Stomach (tissue), 9 donors: ENCODE results near the gene WWOX. TPM values are rescaled to one million over a fixed set of nuclear protein-coding genes. Genes with fewer than 3 reads are reported as not detected.

Experiments
- DNase-seq, 2 donors: peaks; one replicate each; pipeline versions ENCODE4 v3.0.0 to v3.0.0-alpha.2; 2013 to 2019
- H3K27ac ChIP-seq, 5 donors: fragments of 200-600 bp in 4 of 5; sonication (generic) in 4 of 5; one replicate each; pipeline ENCODE4 v1.5.1; 2013 to 2019; ENCODE audit warnings: mild to moderate bottlenecking in 1 of 5, moderate library complexity in 1 of 5
- H3K27me3 ChIP-seq, 3 donors: fragments of 200-600 bp; sonication (generic); one replicate each; pipeline ENCODE4 v1.5.1; 2017 to 2019; ENCODE audit warnings: mixed run types in 1 of 3
- H3K36me3 ChIP-seq, 4 donors: fragments of 200-600 bp; sonication (generic); 1 replicate in 3 of 4; 2 replicates in 1 of 4; pipeline ENCODE4 v1.5.1; 2016 to 2019
- H3K4me1 ChIP-seq, 4 donors: fragments of 200-600 bp; sonication (generic); one replicate each; pipeline ENCODE4 v1.5.1; 2016 to 2019
- H3K4me3 ChIP-seq, 4 donors: fragments of 200-600 bp; sonication (generic) in 3 of 4; one replicate each; pipeline ENCODE4 v1.5.1; 2016 to 2019; ENCODE audit warnings: mild to moderate bottlenecking in 1 of 4
- H3K9me3 ChIP-seq, 4 donors: fragments of 200-600 bp; sonication (generic); one replicate each; pipeline ENCODE4 v1.5.1; 2016 to 2019
- CTCF ChIP-seq, 7 experiments: fragments of 450-650 bp in 4 of 7; fragments of 200-600 bp in 3 of 7; sonication (generic) in 3 of 7; IDR thresholded peaks; one replicate each; pipeline ENCODE4 v1.5.1; 2016 to 2019; ENCODE audit warnings: antibody characterized with exemption in 7 of 7, control low read depth in 2 of 7, mild to moderate bottlenecking in 1 of 7
- EP300 ChIP-seq: sonication (generic); formaldehyde crosslinking; IDR thresholded peaks from one replicate; pipeline ENCODE4 v1.6.1; 2017; ENCODE audit warnings: antibody characterized with exemption
- POLR2A ChIP-seq, 4 donors: fragments of 450-650 bp; IDR thresholded peaks; one replicate each; pipeline ENCODE4 v1.6.1; 2016; ENCODE audit warnings: antibody characterized with exemption in 4 of 4, control low read depth in 2 of 4, mild to moderate bottlenecking in 1 of 4, moderate library complexity in 1 of 4
- POLR2AphosphoS5 ChIP-seq, 3 donors: sonication (generic); formaldehyde crosslinking; IDR thresholded peaks; one replicate each; pipeline ENCODE4 v1.6.1; 2016; ENCODE audit warnings: antibody characterized with exemption in 3 of 3
- WGBS, 5 donors: extraction: QIAGEN DNeasy Blood & Tissue Kit in 3 of 5; methylation state at CpG; one replicate each; pipeline versions ENCODE4 v1.1.5 to v1.1.7; 2013 to 2018; 5-methylcytosine and 5-hydroxymethylcytosine counted together
- intact Hi-C: fragments of 100-400 bp; cut with DNase I; formaldehyde crosslinking; loops from one replicate; pipeline ENCODE4 v1.15.1; 2023; ENCODE audit warnings: low total_unique reads
- polyA plus RNA-seq, 3 donors: library from polyadenylated mRNA; stranded (reverse); fragments of 200-250 nt; gene quantifications; one replicate each; pipeline ENCODE4 v1.2.3, GENCODE V29; 2013
- total RNA-seq, 5 donors: library from RNA; depleted of rRNA; stranded (reverse); fragments of >200 nt; gene quantifications; one replicate each; pipeline versions ENCODE4 v1.1.0 to v1.2.3, GENCODE V29; 2014 to 2016
- donor health status: healthy with polysubstance abuse.
- donor health status: Bipolar disorder and iron deficiency.
- donor health status: healthy.

WWOX gene
- total and polyA plus RNA-seq, 8 donors: 7.7 to 129 (median 48.7) TPM

DNA sequence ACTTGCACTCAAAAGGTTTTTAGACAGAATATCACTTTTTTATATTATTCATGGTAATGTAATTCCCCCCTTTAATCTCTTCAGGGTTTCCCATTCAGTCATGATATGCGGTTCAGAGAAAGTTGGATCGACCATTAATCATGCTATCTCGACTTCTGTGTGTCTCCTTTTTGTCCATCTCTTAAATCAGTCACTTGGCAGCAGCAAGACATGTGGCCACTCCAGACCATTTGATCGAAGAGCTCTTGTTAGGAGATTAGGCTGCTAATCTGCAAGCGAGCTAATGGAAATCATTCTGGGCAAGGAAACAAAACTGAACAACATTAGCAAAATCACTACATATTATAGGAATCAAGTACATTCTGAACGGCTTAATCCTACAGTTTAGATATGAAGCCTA, 449.9 kb downstream of the WWOX start:
- 75 to 84% (median 79%) methylated on average over 6 of the region's 6 CpGs for WGBS, 5 donors
- H3K4me1 ChIP-seq: no peaks in the 10 kb centered on the region
- H3K36me3 ChIP-seq: no peaks in the 10 kb centered on the region
- no peak overlapping the region for H3K27ac ChIP-seq
- H3K9me3 ChIP-seq: no peaks in the 10 kb centered on the region
- no peak overlapping the region for H3K4me3 ChIP-seq
- intact Hi-C loops: no loop called here
- DNase-seq: no peak
- TF ChIP-seq CTCF (IDR thresholded peaks at IDR 0.05): no peak
- no peak for TF ChIP-seq EP300
- no peak for TF ChIP-seq POLR2AphosphoS5 (IDR thresholded peaks at IDR 0.05)
- TF ChIP-seq POLR2A (IDR thresholded peaks at IDR 0.05): no peak
- no peaks in the 10 kb centered on the region for H3K27me3 ChIP-seq

- DNase-seq: peak in 1 of 2 donors; percentile 47
- intact Hi-C loops: no loop called here
- Histone ChIP-seq H3K4me1 (no peaks in the 10 kb centered on the region), H3K27me3 (no peaks in the 10 kb centered on the region), H3K4me3 (no peak overlapping the region), H3K36me3 (no peaks in the 10 kb centered on the region), H3K9me3 (no peaks in the 10 kb centered on the region), H3K27ac (no peak overlapping the region)
- WGBS, 5 donors: 35 to 47% (median 40%) methylated on average over 11 to 12 of the region's 12 CpGs
- no peak for TF ChIP-seq EP300
- no peak for TF ChIP-seq POLR2A (IDR thresholded peaks at IDR 0.05)
- TF ChIP-seq POLR2AphosphoS5 (IDR thresholded peaks at IDR 0.05): no peak
- no peak for TF ChIP-seq CTCF (IDR thresholded peaks at IDR 0.05)
These were observed 452.1 kb downstream of the WWOX start for GRCh38 chr16:78551487-78552085.

GRCh38 chr16:78552106-78552675, 452.7 kb downstream of the WWOX start:
- intact Hi-C loops: no loop called here
- no peaks in the 10 kb centered on the region for H3K27me3 ChIP-seq
- H3K9me3 ChIP-seq: no peaks in the 10 kb centered on the region
- TF ChIP-seq POLR2AphosphoS5 (IDR thresholded peaks at IDR 0.05): no peak
- TF ChIP-seq EP300: no peak
- TF ChIP-seq POLR2A (IDR thresholded peaks at IDR 0.05): no peak
- no peak for TF ChIP-seq CTCF (IDR thresholded peaks at IDR 0.05)
- no peak overlapping the region for H3K27ac ChIP-seq
- no peak overlapping the region for H3K4me3 ChIP-seq
- no peaks in the 10 kb centered on the region for H3K4me1 ChIP-seq
- DNase-seq: no peak
- WGBS, 5 donors: 78 to 85% (median 80%) methylated on average over 16 of the region's 16 CpGs
- no peaks in the 10 kb centered on the region for H3K36me3 ChIP-seq

GRCh38 chr16:78552716-78553115, 453.3 kb downstream of the WWOX start:
- no peak overlapping the region for H3K4me3 ChIP-seq
- H3K36me3 ChIP-seq: no peaks in the 10 kb centered on the region
- TF ChIP-seq POLR2A (IDR thresholded peaks at IDR 0.05) (no peak), EP300 (no peak), POLR2AphosphoS5 (IDR thresholded peaks at IDR 0.05) (no peak), CTCF (IDR thresholded peaks at IDR 0.05) (no peak)
- no peak for DNase-seq
- no peaks in the 10 kb centered on the region for H3K27me3 ChIP-seq
- H3K27ac ChIP-seq: no peak overlapping the region
- 91 to 98% (median 95%) methylated on average over 1 of the region's 1 CpG for WGBS, 5 donors
- H3K9me3 ChIP-seq: no peaks in the 10 kb centered on the region
- no peaks in the 10 kb centered on the region for H3K4me1 ChIP-seq
- intact Hi-C loops: no loop called here
